Ovary (tissue), 9 donors: Measurements from ENCODE around the gene DDRGK1. TPM values are rescaled to one million over a fixed set of nuclear protein-coding genes. Genes with fewer than 3 reads are reported as not detected.

ENCODE experiments used
- DNase-seq, 5 donors: peaks; one replicate each; pipeline ENCODE4 v3.0.0-alpha.2; 2019 to 2020
- H3K27ac ChIP-seq, 2 donors: fragments of 200-600 bp; one replicate each; pipeline versions ENCODE4 v1.5.1 to v1.8.0; 2019 to 2022
- H3K27me3 ChIP-seq: fragments of 200-600 bp; one replicate; pipeline ENCODE4 v1.8.0; 2022
- H3K36me3 ChIP-seq: fragments of 200-600 bp; sonication (generic); one replicate; pipeline ENCODE4 v1.5.1; 2019
- H3K4me1 ChIP-seq: one replicate; pipeline ENCODE4 v1.8.1; 2013; ENCODE audit warnings: mild to moderate bottlenecking, moderate library complexity; ENCODE audit not compliant: insufficient read depth
- H3K4me3 ChIP-seq: fragments of 200-600 bp; sonication (generic); one replicate; pipeline ENCODE4 v1.5.1; 2017
- H3K9me3 ChIP-seq, 2 donors: fragments of 200-600 bp in 1 of 2; sonication (generic) in 1 of 2; one replicate each; pipeline versions ENCODE4 v1.5.1 to v1.8.1; 2013 to 2019; ENCODE audit warnings: mild to moderate bottlenecking in 1 of 2, moderate library complexity in 1 of 2
- CTCF ChIP-seq, 3 donors: fragments of 450-650 bp in 2 of 3; fragments of 200-600 bp in 1 of 3; IDR thresholded peaks; one replicate each; pipeline versions ENCODE4 v1.5.1 to v1.8.0; 2016 to 2022; ENCODE audit warnings: antibody characterized with exemption in 3 of 3, mild to moderate bottlenecking in 1 of 3
- EP300 ChIP-seq: sonication (generic); formaldehyde crosslinking; IDR thresholded peaks from one replicate; pipeline ENCODE4 v1.6.1; 2017; ENCODE audit warnings: antibody characterized with exemption
- POLR2A ChIP-seq: fragments of 450-650 bp; IDR thresholded peaks from one replicate; pipeline ENCODE4 v1.6.1; 2017; ENCODE audit warnings: antibody characterized with exemption, mild to moderate bottlenecking, moderate library complexity
- WGBS, 3 donors: extraction: QIAGEN DNeasy Blood & Tissue Kit in 1 of 3; methylation state at CpG; one replicate each; pipeline versions ENCODE4 v1.1.5 to v1.1.7; 2013 to 2017; 5-methylcytosine and 5-hydroxymethylcytosine counted together
- intact Hi-C, 4 donors: fragments of 100-400 bp; cut with DNase I; formaldehyde crosslinking; loops; one replicate each; pipeline versions ENCODE4 v1.11.0 to v1.15.1; 2022 to 2023
- polyA plus RNA-seq, 2 donors: library from polyadenylated mRNA; stranded (reverse); fragments of 200-250 nt in 1 of 2; fragments of 350-450 nt in 1 of 2; fragmentation: Illumina TruSeq in 1 of 2; extraction: RNeasy Lipid Tissue Mini Kit (QIAGEN cat#74804) in 1 of 2; gene quantifications; one replicate each; pipeline ENCODE4 v1.2.3, GENCODE V29; 2013 to 2014
- total RNA-seq, 7 donors: library from RNA; depleted of rRNA in 2 of 7; stranded (reverse); fragments of >200 nt in 2 of 7; fragmentation: NEBNext Ultra II Directional in 3 of 7; extraction: Animal tissue kit (Norgen Biotek cat#: 25700) in 3 of 7; gene quantifications; one replicate each; pipeline versions ENCODE4 v1.1.0 to v1.2.4, GENCODE V29; 2016 to 2023
- donor health status: DM: no; HTN: no; CAD: no; lungs with moderate emphysema.
- donor health status: DM: no; HTN: no; CAD: no.
- donor health status: Bipolar disorder and iron deficiency.
- donor health status: DM: yes; HTN: yes; CAD: no.
- donor health status: DM: no; HTN: no; CAD: no.
- donor health status: DM: yes; HTN: yes; CAD: no.

The DDRGK1 gene
- total and polyA plus RNA-seq, 9 donors = 38.5 to 63.9 (median 52.5) TPM

- Histone ChIP-seq H3K27me3 (peaks cover 4% of the 10 kb centered on the region), H3K4me3 (peak overlapping the region; percentile 52), H3K9me3 (no peaks in the 10 kb centered on the region), H3K4me1 (peaks cover 5% of the 10 kb centered on the region), H3K27ac (no peak overlapping the region), H3K36me3 (no peaks in the 10 kb centered on the region)
- TF ChIP-seq POLR2A (no peak), EP300 (no peak), CTCF (IDR thresholded peaks at IDR 0.05) (no peak)
- peak in 1 of 5 donors; percentile 46 for DNase-seq
- WGBS, 3 donors = 0 to 1% (median 0%) methylated on average over 37 to 48 of the region's 48 CpGs
- intact Hi-C loops = no loop called here
These were observed 34.1 kb upstream of the DDRGK1 start for GRCh38 chr20:3238616-3239025.

- 1 to 5% (median 4%) methylated on average over 36 to 59 of the region's 59 CpGs for WGBS, 3 donors
- Histone ChIP-seq H3K27me3 (peaks cover 4% of the 10 kb centered on the region), H3K4me3 (peak overlapping the region; percentile 52)
These were observed 33.6 kb upstream of the DDRGK1 start for GRCh38 chr20:3237958-3238615.

GRCh38 chr20:3237011-3237957 is 32.8 kb upstream of the DDRGK1 start:
- TF ChIP-seq EP300 = no peak
- no peak for TF ChIP-seq POLR2A
- TF ChIP-seq CTCF (IDR thresholded peaks at IDR 0.05) = no peak
- WGBS, 3 donors = 50 to 57% (median 57%) methylated on average over 25 of the region's 25 CpGs
- intact Hi-C loops = no loop called here
- Histone ChIP-seq H3K27me3 (peaks cover 4% of the 10 kb centered on the region), H3K36me3 (no peaks in the 10 kb centered on the region), H3K4me1 (peaks cover 5% of the 10 kb centered on the region), H3K4me3 (no peak overlapping the region), H3K9me3 (no peaks in the 10 kb centered on the region), H3K27ac (no peak overlapping the region)
- no peak for DNase-seq

More at GRCh38 chr20:3237958-3238615, 33.6 kb upstream of the DDRGK1 start:
- intact Hi-C loops = no loop called here
- DNase-seq = no peak
- no peaks in the 10 kb centered on the region for H3K36me3 ChIP-seq
- H3K27ac ChIP-seq = no peak overlapping the region
- H3K9me3 ChIP-seq = no peaks in the 10 kb centered on the region
- no peak for TF ChIP-seq CTCF (IDR thresholded peaks at IDR 0.05)
- no peak for TF ChIP-seq EP300
- TF ChIP-seq POLR2A = no peak
- peaks cover 5% of the 10 kb centered on the region for H3K4me1 ChIP-seq

- Histone ChIP-seq H3K27me3 (peaks cover 4% of the 10 kb centered on the region), H3K27ac (no peak overlapping the region), H3K9me3 (no peaks in the 10 kb centered on the region), H3K36me3 (no peaks in the 10 kb centered on the region), H3K4me1 (peaks cover 5% of the 10 kb centered on the region), H3K4me3 (no peak overlapping the region)
- intact Hi-C loops = no loop called here
- TF ChIP-seq CTCF (IDR thresholded peaks at IDR 0.05) (no peak), POLR2A (no peak), EP300 (no peak)
- no peak for DNase-seq
- 63 to 76% (median 74%) methylated on average over 4 of the region's 4 CpGs for WGBS, 3 donors
These were observed 31.3 kb upstream of the DDRGK1 start for GRCh38 chr20:3235666-3236324.
